Measurements from ENCODE around the gene PDXDC1. TPM values are rescaled to one million over a fixed set of nuclear protein-coding genes. Genes with fewer than 3 reads are reported as not detected.
"Not testable (repeated sequence)": the region's sequence is repeated elsewhere in the genome, so short reads cannot be mapped to it uniquely, and the experiment has no call there.

Gene PDXDC1
- total RNA-seq, 1 donor from 2014 or later, result 107 TPM

DNA sequence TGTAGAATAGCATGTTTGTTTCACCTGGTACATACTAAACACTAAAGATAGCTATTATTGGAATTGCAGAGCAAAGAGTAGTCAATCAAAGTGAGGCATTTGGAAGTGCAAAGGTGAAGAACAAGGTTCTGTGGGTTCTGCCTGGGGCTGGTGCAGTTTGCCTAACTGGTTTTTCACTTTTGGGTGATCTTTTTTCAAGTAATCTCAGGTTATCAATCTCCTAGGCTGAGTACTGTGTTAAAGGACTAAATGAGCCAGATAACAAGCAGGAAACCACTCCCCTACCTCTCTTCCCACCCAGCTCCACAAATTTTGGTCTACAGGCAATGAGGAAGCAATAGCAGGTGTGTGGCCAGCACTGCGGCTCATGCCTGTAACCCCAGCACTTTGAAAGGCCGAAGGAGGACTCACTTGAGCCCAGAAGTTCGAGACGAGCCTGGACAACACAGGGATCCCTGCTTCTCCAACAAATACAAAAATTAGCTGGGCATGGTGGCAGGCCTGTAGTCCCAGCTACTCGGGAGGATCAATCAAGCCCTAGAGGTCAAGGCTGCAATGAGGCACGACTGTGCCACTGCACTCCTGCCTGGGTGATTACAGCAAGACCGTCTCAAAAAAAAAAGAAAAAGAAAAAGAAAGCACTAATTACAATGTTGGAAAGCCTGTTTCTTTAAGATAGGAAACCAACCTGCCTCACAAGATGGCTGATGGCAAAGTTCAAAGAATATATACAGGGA lies 83.0 kb downstream of the PDXDC1 start:
- no peak for DNase-seq (ENCODE audit: extremely low spot score, unreplicated experiment)
- TF ChIP-seq, protein P1, sequence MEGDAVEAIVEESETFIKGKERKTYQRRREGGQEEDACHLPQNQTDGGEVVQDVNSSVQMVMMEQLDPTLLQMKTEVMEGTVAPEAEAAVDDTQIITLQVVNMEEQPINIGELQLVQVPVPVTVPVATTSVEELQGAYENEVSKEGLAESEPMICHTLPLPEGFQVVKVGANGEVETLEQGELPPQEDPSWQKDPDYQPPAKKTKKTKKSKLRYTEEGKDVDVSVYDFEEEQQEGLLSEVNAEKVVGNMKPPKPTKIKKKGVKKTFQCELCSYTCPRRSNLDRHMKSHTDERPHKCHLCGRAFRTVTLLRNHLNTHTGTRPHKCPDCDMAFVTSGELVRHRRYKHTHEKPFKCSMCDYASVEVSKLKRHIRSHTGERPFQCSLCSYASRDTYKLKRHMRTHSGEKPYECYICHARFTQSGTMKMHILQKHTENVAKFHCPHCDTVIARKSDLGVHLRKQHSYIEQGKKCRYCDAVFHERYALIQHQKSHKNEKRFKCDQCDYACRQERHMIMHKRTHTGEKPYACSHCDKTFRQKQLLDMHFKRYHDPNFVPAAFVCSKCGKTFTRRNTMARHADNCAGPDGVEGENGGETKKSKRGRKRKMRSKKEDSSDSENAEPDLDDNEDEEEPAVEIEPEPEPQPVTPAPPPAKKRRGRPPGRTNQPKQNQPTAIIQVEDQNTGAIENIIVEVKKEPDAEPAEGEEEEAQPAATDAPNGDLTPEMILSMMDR (IDR thresholded peaks at IDR 0.05), result no peak
- Mint-ChIP-seq H3K27me3 (ENCODE audit: unreplicated experiment) (no peaks in the 10 kb centered on the region), H3K4me3 (ENCODE audit: unreplicated experiment) (no peak overlapping the region), H3K9me3 (ENCODE audit: unreplicated experiment) (no peaks in the 10 kb centered on the region), H3K36me3 (ENCODE audit: unreplicated experiment) (peaks cover 34% of the 10 kb centered on the region), H3K27ac (ENCODE audit: unreplicated experiment) (no peak overlapping the region), H3K4me1 (ENCODE audit: unreplicated experiment) (peaks cover 16% of the 10 kb centered on the region)

DNA sequence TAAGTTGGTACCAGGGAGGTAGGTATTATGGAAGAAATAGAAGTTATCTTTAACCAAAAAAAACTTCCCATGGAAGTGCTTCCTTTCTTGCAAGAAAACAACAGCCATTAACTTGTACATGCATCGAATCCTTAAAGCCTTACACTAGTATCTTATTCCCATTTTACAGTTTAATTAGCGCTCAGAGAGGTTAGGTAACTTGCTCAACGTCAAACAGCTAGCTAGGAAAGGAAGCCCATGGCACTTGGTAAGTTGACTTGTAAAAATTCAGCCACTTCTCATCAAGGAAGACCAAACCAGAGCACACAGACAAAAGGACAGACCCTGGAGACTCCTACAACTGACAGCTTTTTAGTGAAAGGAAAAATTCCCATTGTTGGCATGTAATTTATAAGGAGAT lies 84.5 kb downstream of the PDXDC1 start:
- TF ChIP-seq, protein P1 (IDR thresholded peaks at IDR 0.05), result no peak
- Mint-ChIP-seq H3K4me3 (ENCODE audit: unreplicated experiment) (no peak overlapping the region), H3K4me1 (ENCODE audit: unreplicated experiment) (peaks cover 11% of the 10 kb centered on the region), H3K27ac (ENCODE audit: unreplicated experiment) (no peak overlapping the region), H3K27me3 (ENCODE audit: unreplicated experiment) (no peaks in the 10 kb centered on the region), H3K9me3 (ENCODE audit: unreplicated experiment) (no peaks in the 10 kb centered on the region), H3K36me3 (ENCODE audit: unreplicated experiment) (peaks cover 39% of the 10 kb centered on the region)
- DNase-seq (ENCODE audit: extremely low spot score, unreplicated experiment), result no peak

DNA sequence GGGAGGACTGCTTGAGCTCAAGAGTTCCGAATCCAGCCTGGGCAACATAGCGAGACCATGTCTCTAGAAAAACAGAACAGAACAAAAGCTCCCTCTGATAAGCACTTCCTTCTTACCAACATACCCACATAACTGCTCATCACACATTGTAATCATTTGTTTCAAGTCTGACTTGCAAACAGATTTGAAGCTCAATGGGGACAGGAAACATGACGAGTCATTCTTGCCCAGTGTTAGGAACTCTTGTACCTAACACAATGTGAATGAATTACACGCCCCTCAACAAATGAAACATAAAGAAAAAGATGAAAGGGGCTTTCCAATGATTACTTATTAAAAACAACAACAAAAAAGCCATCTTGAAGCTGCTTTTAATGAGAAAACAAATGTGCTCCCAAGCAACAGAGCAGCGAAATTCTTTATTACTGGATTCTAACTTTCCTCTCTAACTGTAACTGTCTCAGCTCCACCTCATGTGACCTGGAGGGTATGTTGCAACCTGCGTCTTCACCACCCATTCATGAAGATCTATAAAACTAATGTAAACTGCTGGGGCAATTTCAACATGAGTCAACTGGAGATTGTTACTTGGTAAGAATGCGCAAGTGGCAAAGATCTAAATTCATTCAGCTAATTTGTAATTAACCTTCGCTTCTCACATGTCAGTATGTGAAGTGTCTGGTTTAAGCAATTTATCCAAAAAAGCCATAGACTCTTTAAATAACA lies 87.4 kb downstream of the PDXDC1 start:
- DNase-seq (ENCODE audit: extremely low spot score, unreplicated experiment); H3K9me3 Mint-ChIP-seq (ENCODE audit: unreplicated experiment); H3K27me3 Mint-ChIP-seq (ENCODE audit: unreplicated experiment); H3K4me1 Mint-ChIP-seq (ENCODE audit: unreplicated experiment); H3K4me3 Mint-ChIP-seq (ENCODE audit: unreplicated experiment); H3K27ac Mint-ChIP-seq (ENCODE audit: unreplicated experiment): not testable (repeated sequence)
- H3K36me3 Mint-ChIP-seq (ENCODE audit: unreplicated experiment), result peaks cover 46% of the 10 kb centered on the region

DNA sequence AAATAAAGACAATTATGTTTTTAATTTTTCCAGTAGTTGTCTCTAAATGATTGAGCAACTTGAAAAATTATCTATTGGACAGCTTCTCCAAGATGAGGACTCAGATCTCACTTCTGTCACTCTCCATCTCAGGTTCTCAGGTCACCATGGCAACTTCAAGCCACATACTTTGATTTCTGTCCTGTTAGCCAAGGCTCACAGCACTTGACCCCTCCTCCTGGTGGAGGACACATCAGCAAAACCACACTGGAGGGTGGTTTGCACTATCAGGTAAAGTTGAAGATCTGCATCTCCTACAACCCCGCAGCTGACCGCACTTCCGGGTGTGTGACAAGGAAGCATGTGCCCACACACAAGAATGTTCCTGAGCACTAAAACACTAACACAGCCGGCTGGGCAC lies 91.1 kb downstream of the PDXDC1 start:
- not testable (repeated sequence) for H3K9me3 Mint-ChIP-seq (ENCODE audit: unreplicated experiment); H3K4me1 Mint-ChIP-seq (ENCODE audit: unreplicated experiment); H3K27me3 Mint-ChIP-seq (ENCODE audit: unreplicated experiment); H3K27ac Mint-ChIP-seq (ENCODE audit: unreplicated experiment); H3K4me3 Mint-ChIP-seq (ENCODE audit: unreplicated experiment); DNase-seq (ENCODE audit: extremely low spot score, unreplicated experiment)
- peaks cover 34% of the 10 kb centered on the region for H3K36me3 Mint-ChIP-seq (ENCODE audit: unreplicated experiment)

DNA sequence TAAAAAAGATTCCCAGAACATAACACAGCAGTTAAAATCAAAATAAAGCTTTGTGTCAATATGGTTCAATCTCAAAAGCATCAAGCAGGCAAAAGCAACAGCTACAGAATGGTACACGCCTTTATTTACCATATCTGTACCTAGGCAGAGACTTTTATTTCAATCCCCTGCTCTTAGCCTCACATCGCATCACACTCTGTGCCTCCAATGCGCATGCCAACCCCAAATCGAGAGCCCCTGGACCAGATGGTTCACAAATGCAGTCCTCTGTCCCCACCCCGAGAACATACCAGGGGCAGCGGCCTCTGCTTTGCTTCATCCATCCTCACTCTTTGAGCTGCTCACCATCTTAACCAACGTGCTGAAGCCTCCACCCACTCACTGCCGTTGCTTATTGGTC lies 91.9 kb downstream of the PDXDC1 start:
- peaks cover 27% of the 10 kb centered on the region for H3K36me3 Mint-ChIP-seq (ENCODE audit: unreplicated experiment)
- H3K27me3 Mint-ChIP-seq (ENCODE audit: unreplicated experiment); H3K4me3 Mint-ChIP-seq (ENCODE audit: unreplicated experiment); H3K27ac Mint-ChIP-seq (ENCODE audit: unreplicated experiment); DNase-seq (ENCODE audit: extremely low spot score, unreplicated experiment); H3K9me3 Mint-ChIP-seq (ENCODE audit: unreplicated experiment); H3K4me1 Mint-ChIP-seq (ENCODE audit: unreplicated experiment): not testable (repeated sequence)

DNA sequence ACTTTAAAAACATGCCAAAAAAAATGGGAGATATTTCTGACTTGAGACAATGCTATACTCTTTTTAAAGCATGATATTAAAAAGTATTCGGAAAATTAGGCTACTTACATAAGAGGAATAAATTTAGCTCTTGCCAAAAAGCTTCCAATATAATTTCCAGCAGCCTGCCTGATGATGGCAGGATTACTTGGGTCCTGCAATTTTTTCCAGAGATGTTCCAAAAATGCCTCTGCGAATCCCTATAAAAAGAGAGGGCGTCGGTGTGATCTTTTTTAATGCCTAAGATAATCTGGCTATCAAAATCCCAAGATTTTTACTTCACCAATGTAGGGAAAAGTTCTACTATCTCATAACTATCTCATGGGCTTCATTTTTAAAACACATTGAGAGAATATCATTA lies 96.2 kb downstream of the PDXDC1 start:
- peaks cover 35% of the 10 kb centered on the region for H3K36me3 Mint-ChIP-seq (ENCODE audit: unreplicated experiment)
- H3K4me3 Mint-ChIP-seq (ENCODE audit: unreplicated experiment); H3K27me3 Mint-ChIP-seq (ENCODE audit: unreplicated experiment); DNase-seq (ENCODE audit: extremely low spot score, unreplicated experiment); H3K9me3 Mint-ChIP-seq (ENCODE audit: unreplicated experiment); H3K27ac Mint-ChIP-seq (ENCODE audit: unreplicated experiment); H3K4me1 Mint-ChIP-seq (ENCODE audit: unreplicated experiment): not testable (repeated sequence)
